ENCODE measurements around the gene SMIM26.
A peak's percentile ranks its signal among the peaks of the same experiment; 100 is the strongest.

The SMIM26 gene

DNA sequence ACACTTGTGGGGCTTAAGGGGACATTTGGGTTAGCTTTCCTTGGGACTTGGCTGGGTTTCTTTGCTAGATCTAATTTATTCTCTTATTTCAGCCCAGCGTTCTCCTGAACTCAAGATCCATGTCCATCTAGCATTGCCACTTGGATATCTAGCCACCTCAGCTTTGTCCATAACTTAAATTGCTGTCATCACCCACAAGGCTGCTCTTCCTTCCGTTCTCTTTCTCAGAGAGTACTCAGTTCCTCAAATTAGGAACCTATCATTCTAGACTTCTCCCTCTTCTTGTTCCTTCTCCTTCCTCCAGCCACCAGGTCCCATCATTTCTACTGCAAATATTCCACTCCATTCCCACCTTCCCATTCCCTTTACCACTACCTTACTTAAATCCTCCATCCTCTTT is 4.3 kb downstream of the SMIM26 start:
- no peak for FAIRE-seq
- DNase-seq (ENCODE audit: insufficient read length, low spot score): no peak
- TF ChIP-seq POLR2AphosphoS5 (IDR thresholded peaks at IDR 0.05; ENCODE audit: low read depth, low read length) (no peak), SPI1 (IDR thresholded peaks at IDR 0.05; ENCODE audit: low read depth, low read length) (peak; percentile 49)

DNA sequence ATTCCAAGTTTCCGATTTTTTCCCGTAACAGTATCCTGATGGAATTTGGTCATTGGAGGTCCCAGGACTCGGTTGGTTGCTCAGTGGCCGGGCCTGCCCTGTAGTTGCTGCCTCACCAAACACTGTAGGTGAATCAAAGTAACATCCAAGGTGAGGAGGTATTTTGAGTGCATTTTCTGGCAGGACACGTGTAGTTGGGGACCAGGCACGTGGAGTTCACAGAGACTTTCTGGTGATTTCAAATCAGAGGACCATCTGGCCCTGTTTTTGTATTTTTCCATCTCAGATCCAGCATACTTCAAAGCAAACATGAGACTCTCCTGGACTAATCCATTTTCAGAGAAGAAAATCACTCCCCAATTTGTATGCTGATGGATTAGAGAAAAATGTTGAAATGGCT is 10.7 kb downstream of the SMIM26 start:
- no peak for TF ChIP-seq SPI1 (IDR thresholded peaks at IDR 0.05; ENCODE audit: low read depth, low read length)
- TF ChIP-seq POLR2A (IDR thresholded peaks at IDR 0.05; ENCODE audit: low read depth, low read length): no peak
- no peak for TF ChIP-seq PAX5 (IDR thresholded peaks at IDR 0.05; ENCODE audit: insufficient read depth, low read length, severe bottlenecking)
- TF ChIP-seq POU2F2 (IDR thresholded peaks at IDR 0.05; ENCODE audit: low read depth, low read length): no peak
- TF ChIP-seq TAF1 (IDR thresholded peaks at IDR 0.05; ENCODE audit: low read depth, low read length): no peak
- TF ChIP-seq POLR2AphosphoS5 (IDR thresholded peaks at IDR 0.05; ENCODE audit: low read depth, low read length): no peak
- no peak for DNase-seq (ENCODE audit: insufficient read length, low spot score)
- no peak for FAIRE-seq

DNA sequence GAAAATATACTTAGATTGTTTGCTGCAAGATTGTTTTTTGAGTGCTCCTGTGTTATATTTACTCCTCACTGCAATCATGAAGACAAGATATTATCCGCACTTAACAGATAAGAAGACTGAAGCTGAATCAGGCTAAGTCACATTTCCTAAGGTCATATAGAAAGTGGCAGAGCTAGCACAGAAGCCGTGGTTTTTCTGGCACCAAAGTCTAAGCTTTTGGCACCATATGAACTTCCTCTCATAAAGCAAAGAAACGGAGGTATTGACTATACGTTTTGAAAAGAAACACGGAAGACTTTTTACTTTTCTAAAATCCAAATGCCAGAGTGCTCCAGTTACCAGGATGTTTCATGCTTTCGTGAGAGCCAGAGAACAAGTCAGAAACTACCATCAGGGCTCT is 11.3 kb downstream of the SMIM26 start:
- TF ChIP-seq PAX5 (IDR thresholded peaks at IDR 0.05; ENCODE audit: insufficient read depth, low read length, severe bottlenecking) (no peak), POLR2A (IDR thresholded peaks at IDR 0.05; ENCODE audit: low read depth, low read length) (no peak), POU2F2 (IDR thresholded peaks at IDR 0.05; ENCODE audit: low read depth, low read length) (no peak), TAF1 (IDR thresholded peaks at IDR 0.05; ENCODE audit: low read depth, low read length) (no peak), SPI1 (IDR thresholded peaks at IDR 0.05; ENCODE audit: low read depth, low read length) (no peak), POLR2AphosphoS5 (IDR thresholded peaks at IDR 0.05; ENCODE audit: low read depth, low read length) (no peak)
- FAIRE-seq: no peak
- no peak for DNase-seq (ENCODE audit: insufficient read length, low spot score)

DNA sequence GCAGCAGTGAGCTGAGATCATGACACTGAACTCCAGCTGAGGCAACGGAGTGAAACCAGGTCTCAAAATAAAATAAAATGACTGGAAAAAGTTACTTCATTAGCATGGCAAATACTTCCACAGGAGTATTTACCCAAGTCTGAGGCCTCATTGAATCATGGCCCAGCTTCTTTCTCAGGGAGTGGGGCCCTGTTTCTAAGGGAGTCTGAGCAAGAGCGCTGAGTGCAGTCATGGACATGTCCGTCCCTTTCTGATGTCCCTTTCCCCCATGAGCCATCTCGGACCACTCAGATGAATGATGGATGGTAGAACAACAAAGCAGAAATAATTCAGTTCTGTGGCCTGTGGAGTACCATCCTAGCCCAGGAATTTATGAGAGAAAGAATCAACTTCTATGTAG is 12.8 kb downstream of the SMIM26 start:
- FAIRE-seq (no peak), DNase-seq (ENCODE audit: insufficient read length, low spot score) (no peak)
- TF ChIP-seq PAX5 (IDR thresholded peaks at IDR 0.05; ENCODE audit: insufficient read depth, low read length, severe bottlenecking): no peak
- no peak for TF ChIP-seq TAF1 (IDR thresholded peaks at IDR 0.05; ENCODE audit: low read depth, low read length)
- no peak for TF ChIP-seq POU2F2 (IDR thresholded peaks at IDR 0.05; ENCODE audit: low read depth, low read length)
- no peak for TF ChIP-seq POLR2A (IDR thresholded peaks at IDR 0.05; ENCODE audit: low read depth, low read length)
- TF ChIP-seq SPI1 (IDR thresholded peaks at IDR 0.05; ENCODE audit: low read depth, low read length): no peak
- TF ChIP-seq POLR2AphosphoS5 (IDR thresholded peaks at IDR 0.05; ENCODE audit: low read depth, low read length): no peak

DNA sequence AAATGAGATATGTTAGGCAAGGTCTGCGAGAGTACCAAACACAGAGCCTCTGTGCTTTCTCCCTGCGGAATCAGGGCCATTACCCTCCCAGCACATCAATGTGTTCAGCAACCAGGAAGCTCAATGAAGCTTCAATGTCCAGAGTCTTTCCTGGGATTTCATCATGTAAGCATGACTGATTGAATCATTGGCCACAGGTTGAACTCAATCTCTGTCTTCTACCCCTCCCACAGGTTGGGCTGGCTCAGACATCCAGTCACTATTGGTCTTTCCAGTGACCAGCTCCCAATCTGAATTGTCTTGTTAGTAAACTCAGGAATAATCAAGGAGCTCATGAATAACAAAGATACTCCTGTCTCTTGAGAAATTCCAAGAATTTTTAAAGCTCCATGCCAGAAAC is 17.9 kb downstream of the SMIM26 start:
- no peak for TF ChIP-seq PAX5 (IDR thresholded peaks at IDR 0.05; ENCODE audit: insufficient read depth, low read length, severe bottlenecking)
- TF ChIP-seq POU2F2 (IDR thresholded peaks at IDR 0.05; ENCODE audit: low read depth, low read length): no peak
- TF ChIP-seq POLR2AphosphoS5 (IDR thresholded peaks at IDR 0.05; ENCODE audit: low read depth, low read length): no peak
- no peak for TF ChIP-seq POLR2A (IDR thresholded peaks at IDR 0.05; ENCODE audit: low read depth, low read length)
- no peak for TF ChIP-seq TAF1 (IDR thresholded peaks at IDR 0.05; ENCODE audit: low read depth, low read length)
- no peak for TF ChIP-seq SPI1 (IDR thresholded peaks at IDR 0.05; ENCODE audit: low read depth, low read length)
- DNase-seq (ENCODE audit: insufficient read length, low spot score) (no peak), FAIRE-seq (no peak)

DNA sequence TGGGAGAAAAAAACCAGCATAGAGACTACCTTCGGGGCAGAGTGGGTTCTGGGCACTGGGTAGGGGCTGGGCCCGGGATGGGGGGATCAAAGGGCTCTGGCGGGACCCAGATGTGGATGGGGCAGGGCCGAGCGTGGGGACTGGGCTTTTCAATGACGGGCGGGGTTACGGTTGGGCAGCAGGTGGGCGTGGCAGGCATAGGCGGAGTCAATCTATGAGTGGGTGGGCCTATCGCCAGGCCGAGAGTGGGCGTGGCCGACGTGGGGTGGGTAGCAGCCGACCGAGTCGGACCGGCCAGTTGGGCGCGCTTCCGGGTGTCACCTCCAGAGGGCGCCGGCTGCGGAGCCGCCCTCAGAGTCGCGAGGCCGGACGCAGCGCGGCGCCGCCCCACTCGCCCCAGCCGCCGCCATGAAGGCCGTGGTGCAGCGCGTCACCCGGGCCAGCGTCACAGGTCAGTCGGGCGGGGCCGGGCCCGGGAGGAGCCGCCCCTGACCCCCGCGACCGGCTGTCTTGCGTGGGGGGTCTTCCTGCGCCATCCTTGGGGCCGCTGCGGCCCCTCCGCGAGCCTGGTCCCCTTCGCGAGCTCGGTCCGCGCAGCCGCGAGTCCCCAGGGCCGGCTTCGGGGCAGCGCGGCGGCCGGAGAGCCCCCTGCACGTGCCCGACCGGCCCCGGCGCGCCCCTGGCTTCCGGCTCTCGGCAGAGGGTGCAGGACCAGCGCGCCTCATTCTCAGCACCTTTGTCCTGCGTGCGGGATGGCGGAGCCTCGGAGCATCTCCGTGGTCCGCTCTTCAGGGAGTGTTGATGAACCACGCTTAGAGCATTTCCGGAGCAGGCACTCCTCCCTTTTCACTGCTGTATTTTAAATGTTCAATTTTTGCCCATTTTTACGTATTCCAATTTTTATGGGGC is 20.7 kb downstream of the SMIM26 start, which contains the start of gene DTD1:
DTD1 (plus strand) TSS at position 390 of the 909 bp plus-strand sequence; CDS start at position 409, 19 bp downstream.
- DNase-seq (ENCODE audit: insufficient read length, low spot score): peak; percentile 79
- TF ChIP-seq POLR2AphosphoS5 (IDR thresholded peaks at IDR 0.05; ENCODE audit: low read depth, low read length) (peak; percentile 52; the same call in 1 of the 2 replicates), POLR2A (IDR thresholded peaks at IDR 0.05; ENCODE audit: low read depth, low read length) (peak; percentile 58), SPI1 (IDR thresholded peaks at IDR 0.05; ENCODE audit: low read depth, low read length) (no peak), POU2F2 (IDR thresholded peaks at IDR 0.05; ENCODE audit: low read depth, low read length) (no peak; the same call in 1 of the 2 replicates), TAF1 (IDR thresholded peaks at IDR 0.05; ENCODE audit: low read depth, low read length) (0 out of 2 replicates have a peak, but pooled peaks have one; percentile 10), PAX5 (IDR thresholded peaks at IDR 0.05; ENCODE audit: insufficient read depth, low read length, severe bottlenecking) (no peak)
- peak; percentile 99 for FAIRE-seq

DNA sequence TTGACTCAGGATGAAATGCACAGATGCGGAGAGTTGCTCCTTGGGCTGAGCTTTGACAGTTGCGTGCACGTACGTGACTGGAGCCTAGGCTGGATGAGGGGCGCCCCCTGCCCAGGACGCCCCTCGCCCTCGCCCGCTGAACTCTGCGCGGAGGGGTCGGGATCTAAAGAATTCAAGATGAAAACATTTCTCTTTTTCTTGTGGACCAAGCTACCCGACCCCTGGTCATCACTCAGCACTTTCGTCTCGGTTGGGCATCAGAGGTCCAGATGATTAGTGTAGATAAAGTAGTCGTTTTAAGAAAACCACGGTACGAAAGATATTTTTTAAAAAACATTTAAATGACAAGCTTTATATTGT is 21.3 kb downstream of the SMIM26 start:
- FAIRE-seq (no peak), DNase-seq (ENCODE audit: insufficient read length, low spot score) (no peak)
- TF ChIP-seq POLR2A (IDR thresholded peaks at IDR 0.05; ENCODE audit: low read depth, low read length): no peak
- TF ChIP-seq POU2F2 (IDR thresholded peaks at IDR 0.05; ENCODE audit: low read depth, low read length): no peak

DNA sequence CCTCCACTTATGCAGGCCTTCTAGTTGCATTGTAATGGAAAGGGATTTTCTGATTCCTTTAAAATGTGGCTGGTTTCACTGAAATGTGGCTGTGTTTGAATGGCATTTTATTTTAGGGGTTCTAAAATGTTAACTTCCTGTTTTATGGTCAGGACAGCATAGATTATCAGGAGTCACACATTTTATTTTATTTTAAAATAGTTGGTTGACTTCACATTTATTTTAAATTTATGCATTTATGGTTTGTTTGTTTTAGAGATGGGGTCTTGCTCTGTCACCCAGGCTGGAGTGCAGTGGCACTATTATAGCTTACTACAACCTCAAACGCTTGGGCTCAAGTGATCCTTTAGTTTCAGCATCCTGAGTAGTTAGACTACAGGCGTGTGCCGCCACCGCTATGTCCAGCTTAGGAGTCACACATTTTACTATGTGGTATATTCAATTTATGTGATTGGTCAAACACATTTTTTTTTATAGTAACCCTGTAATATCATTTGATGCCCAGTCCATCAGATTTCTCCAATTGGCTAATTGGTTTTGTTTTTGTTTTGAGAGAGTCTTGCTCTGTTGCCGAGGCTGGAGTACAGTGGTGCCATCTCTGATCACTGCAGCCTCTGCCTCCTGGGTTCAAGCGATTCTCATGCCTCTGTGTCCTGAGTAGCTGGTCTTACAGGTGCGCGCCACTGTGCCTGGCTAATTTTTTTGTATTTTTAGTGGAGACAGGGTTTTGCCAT is 22.9 kb downstream of the SMIM26 start:
- FAIRE-seq (no peak), DNase-seq (ENCODE audit: insufficient read length, low spot score) (no peak)

DNA sequence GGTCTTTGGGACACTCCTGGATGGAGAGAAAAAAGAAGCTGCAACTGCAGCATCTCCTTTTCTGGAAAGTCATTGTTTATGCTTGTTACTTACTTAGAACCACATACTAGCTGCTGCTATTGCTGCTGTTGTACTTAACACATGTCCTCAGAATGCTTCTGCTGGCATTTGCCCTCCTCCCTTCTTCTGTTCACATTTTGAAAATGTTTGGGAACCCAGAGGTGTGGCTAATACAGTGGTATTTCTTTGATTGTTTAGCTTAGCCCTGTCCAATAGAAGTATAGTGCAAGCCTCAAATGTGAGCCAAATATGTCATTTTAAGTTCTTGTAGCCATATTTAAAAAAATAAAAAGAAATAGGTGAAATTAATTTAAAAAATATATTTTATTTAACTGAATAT is 29.0 kb downstream of the SMIM26 start:
- TF ChIP-seq PAX5 (IDR thresholded peaks at IDR 0.05; ENCODE audit: insufficient read depth, low read length, severe bottlenecking) (no peak), SPI1 (IDR thresholded peaks at IDR 0.05; ENCODE audit: low read depth, low read length) (no peak), POLR2A (IDR thresholded peaks at IDR 0.05; ENCODE audit: low read depth, low read length) (no peak), POLR2AphosphoS5 (IDR thresholded peaks at IDR 0.05; ENCODE audit: low read depth, low read length) (no peak), POU2F2 (IDR thresholded peaks at IDR 0.05; ENCODE audit: low read depth, low read length) (no peak), TAF1 (IDR thresholded peaks at IDR 0.05; ENCODE audit: low read depth, low read length) (no peak)
- DNase-seq (ENCODE audit: insufficient read length, low spot score) (no peak), FAIRE-seq (no peak)

More for the DNA sequence above, 22.9 kb downstream of the SMIM26 start:
- TF ChIP-seq POLR2AphosphoS5 (IDR thresholded peaks at IDR 0.05; ENCODE audit: low read depth, low read length) (no peak), POU2F2 (IDR thresholded peaks at IDR 0.05; ENCODE audit: low read depth, low read length) (no peak), POLR2A (IDR thresholded peaks at IDR 0.05; ENCODE audit: low read depth, low read length) (no peak), PAX5 (IDR thresholded peaks at IDR 0.05; ENCODE audit: insufficient read depth, low read length, severe bottlenecking) (no peak), TAF1 (IDR thresholded peaks at IDR 0.05; ENCODE audit: low read depth, low read length) (no peak), SPI1 (IDR thresholded peaks at IDR 0.05; ENCODE audit: low read depth, low read length) (no peak)

Data from GM12891 (cell line).